GM21717 (cell line): ENCODE measurements around the gene SLC6A19.
"Not testable (repeated sequence)": the region's sequence is repeated elsewhere in the genome, so short reads cannot be mapped to it uniquely, and the experiment has no call there.

Experiments
- ATAC-seq: cut with Tn5 transposase; IDR thresholded peaks from one replicate; pipeline ENCODE4 v1.9.1; 2021; ENCODE audit warnings: mild to moderate bottlenecking, moderate library complexity; ENCODE audit not compliant: unreplicated experiment

Gene SLC6A19

DNA sequence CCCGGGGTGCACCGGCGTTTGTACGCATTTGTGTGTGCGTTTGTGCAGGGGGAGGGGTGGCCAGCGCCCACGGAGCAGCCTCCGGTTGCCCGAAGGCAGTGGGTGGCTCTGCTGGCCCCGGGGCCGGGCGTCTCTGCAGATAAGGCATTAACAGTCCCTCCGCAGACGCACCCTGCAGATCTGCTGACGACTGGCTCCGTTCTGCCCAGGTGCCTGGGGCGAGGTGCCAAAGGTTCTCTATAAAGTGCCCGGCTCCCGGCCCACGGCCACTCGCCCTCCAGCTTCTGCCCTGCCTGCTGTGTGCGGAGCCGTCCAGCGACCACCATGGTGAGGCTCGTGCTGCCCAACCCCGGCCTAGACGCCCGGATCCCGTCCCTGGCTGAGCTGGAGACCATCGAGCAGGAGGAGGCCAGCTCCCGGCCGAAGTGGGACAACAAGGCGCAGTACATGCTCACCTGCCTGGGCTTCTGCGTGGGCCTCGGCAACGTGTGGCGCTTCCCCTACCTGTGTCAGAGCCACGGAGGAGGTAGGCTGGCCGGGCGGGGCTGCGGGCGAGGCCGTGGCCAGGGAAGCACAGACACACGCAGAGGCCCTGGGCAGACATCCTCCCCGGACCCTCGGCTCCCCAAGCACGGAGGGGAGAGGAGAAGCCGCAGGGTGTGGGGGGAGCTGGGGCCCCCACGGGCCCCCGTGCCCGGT lies at the start of gene SLC6A19:
SLC6A19 (plus strand) TSS at position 269 of the 699 bp plus-strand sequence; CDS start at position 325, 56 bp downstream.
- no peak for ATAC-seq

DNA sequence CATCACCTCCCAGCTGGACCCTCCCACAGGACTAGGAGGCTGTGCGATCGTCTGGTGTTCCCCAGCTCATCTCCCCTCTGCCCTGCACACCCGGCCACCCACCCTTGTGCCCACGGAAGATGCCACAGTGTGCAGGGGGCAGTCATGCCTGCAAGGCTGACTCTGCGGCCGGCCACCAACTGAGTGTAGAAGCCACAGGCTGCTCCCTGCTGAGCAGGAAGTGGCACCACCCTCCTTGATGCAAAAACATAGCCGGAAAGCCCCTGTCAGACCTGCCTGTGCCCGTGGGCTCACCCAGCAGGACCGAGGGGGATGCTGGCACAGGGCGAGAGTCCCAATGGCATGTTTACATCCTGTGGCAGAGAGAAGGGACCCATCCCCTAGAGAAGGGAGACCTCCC lies 49.2 kb upstream of the SLC6A19 start:
- ATAC-seq, result no peak

DNA sequence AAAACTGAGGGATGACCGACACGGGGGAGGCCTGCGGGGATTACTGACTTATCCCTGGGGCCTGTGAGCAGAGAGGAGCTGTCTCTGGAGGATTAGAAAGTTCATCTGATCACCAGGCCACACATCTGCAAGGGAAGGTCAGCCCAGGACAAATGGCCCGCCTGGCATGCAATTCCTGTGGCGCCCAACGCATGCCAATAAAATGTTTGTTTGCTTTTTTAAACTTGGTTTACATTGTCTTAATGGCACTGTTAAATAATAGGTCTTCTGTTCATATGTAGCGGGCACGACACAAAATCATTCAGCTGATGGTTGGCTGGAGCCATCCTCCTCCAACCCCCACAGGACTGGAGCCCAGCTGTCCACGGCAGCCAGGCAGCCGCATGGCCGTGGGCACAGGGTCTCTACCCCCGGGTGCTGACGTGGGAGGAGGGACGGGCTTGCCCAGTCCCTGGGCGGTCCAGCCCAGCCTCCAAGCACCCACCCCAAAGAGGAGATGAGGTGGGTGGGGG lies 48.6 kb upstream of the SLC6A19 start:
- ATAC-seq, result no peak

DNA sequence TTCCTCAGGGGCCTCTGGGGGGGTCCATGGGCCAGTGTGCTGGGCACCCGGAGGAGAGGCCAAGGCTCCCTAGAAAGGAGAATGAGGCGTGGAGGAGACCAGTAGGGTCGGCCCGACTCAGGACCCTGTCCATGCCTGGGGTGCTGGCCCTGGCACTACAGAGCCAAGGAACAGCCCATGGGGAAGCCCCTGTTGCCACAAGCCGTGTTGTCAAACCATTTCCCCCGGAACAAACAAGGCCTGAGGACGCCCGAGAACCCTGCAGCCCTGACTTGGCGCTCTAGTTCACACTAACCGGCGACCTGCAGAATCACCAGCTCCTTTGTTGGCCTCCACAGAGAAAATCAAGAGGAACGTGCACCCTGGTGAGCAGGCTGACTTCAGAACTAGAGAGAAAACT lies 48.0 kb upstream of the SLC6A19 start:
- ATAC-seq, result no peak

DNA sequence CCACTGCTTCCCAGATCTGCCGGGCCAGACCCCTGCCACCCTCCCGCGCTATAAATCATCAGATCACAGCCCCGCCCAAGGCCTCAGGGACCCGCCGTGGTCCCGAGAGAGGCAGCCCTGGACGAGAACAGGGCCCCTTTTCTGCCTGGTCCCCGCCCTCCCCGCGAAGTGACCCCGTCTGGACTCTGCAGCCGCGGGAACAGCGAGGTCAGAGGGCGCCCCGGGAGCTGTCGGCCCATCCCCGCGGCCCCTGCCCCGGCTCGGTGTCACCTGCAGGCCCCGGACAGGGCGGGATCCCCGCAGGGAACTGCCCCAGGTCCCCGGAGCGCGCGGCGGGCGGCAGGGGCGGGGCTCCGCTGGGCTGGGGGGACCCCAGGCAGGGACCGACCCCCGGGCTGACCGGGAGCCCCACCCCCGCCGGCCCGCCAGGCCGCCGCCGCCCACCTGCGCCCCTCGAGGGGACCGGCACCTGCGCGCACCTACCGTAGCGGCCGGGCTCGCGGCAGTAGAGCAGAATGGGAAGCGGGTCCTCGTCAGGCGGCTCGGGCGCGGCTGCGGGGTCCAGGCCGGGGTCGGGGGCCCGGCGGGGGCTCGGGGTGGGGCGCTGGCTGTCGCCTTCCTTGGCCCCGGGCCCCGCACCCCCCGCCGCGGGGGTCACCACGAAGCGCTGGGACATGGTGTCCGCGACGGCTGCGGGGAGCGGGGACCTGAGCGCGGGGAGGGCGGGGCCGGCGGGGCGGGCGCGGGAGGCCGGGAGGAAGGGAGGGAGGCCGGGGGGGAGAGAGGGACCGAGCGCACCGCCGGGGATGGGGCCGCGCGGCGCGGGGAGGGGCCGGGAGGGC lies 46.0 kb upstream of the SLC6A19 start:
- no peak for ATAC-seq

DNA sequence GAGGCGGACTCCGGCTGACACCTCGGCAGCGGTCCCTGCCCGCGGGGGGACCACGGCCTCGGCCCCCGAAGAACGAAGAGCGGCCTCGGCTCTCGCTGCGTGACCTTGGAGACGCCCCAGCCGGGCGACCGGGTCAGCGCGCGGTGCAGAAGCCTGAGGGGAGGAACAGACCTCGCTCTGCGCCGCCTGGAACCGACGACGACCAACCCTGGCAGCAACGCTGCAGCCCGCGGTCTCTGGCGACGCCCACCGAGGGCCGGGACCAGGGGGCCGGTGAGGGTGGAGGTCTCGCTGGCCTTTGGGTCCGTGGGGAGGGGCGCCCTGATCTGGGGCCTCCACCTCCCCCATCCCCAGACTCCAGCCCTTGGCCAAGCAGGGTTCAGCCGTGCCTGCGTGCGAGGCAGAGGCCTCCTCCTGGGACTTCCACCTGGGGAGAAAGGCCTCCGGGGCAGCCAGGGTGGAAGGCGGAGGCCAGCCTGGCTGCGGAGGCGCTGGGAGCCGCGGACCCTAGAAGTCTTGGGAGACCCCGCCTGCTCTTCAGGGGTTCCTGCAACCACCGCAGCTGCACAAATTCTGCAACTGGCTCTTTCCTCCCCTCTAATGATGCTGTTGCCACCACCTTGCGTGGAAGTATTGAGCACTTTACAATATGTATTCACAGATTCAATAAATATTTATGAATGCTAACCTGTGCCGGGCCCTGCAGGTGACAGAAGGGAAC lies 45.2 kb upstream of the SLC6A19 start:
- ATAC-seq, result no peak

DNA sequence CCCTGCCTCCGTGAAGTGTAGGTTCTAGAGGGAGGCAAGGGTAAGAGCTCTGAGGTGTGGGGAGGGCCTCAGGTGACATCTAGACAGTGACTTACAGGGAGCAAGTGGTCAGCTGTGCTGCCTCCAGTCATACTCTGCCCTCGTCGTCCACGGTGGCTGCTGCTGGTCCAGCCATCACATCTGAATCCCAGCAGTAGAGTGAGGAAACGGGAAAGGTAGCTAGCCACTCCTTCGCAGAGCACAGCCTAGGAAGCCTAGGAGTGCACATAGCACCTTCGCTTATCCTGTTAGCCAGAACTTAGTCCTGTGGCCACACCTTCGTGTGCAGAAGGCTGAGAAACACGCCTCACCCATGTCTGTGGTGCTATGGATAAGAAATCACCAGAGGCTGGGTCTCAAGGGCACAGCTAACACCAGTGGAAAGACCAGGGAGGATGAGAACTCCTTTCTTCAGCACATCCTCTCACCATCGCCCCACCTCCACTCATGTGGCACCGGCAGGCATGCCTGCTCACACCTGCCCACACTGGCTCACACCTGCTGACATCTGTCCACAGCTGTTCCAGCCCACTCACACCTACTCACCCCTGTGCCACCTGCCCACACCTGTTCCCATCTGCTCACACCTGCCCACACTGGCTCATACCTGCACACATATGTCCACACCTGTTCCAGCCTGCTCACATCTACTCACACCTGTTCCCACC lies 44.5 kb upstream of the SLC6A19 start:
- ATAC-seq, result no peak

DNA sequence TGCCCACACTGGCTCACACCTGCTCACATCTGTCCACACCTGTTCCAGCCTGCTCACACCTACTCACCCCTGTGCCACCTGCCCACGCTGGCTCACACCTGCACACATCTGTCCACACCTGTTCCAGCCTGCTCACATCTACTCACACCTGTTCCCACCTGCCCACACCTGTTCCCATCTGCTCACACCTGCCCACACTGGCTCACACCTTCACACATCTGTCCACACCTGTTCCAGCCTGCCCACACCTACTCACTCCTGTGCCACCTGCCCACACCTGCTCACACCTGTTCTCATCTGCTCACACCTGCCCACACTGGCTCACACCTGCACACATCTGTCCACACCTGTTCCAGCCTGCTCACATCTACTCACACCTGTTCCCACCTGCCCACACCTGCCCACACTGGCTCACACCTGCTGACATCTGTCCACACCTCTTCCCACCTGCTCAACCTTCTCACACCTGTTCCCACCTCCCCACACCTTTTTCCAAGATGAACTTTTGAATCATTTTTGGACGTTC lies 43.9 kb upstream of the SLC6A19 start:
- ATAC-seq, result not testable (repeated sequence)

DNA sequence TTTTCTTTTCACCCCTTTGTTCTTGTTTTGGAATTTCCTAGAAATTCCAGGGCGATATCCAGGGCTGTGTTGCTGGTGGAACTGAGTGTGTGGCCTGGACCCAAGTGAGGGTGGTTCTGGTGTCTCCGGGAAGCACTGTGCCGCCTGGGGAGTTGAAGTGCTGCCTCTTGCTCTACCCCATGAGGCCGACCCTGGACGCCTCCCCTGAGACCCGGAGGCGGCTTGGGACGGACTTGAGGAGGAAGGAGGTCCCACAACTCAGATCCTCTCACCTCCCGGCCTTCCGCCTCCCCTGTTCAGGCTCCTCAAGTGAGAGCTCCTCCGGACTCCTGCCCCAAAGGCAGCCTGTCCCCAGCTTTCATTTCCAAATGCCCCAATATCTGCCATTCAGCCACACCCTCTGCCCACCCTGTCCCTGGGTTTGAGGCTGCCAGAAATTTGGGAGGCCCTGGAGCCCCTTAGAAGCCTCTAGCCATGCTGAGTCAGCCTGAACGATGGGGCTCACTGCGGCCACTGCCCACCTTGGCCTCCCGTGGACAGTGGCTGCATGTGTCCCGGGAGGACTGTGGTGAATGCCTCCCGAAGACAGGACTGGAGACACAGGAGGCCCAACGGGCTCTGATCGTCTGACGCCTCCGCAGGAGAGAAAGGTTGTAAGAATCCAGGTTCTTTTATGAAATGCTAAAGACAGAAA lies 42.6 kb upstream of the SLC6A19 start:
- ATAC-seq, result no peak

DNA sequence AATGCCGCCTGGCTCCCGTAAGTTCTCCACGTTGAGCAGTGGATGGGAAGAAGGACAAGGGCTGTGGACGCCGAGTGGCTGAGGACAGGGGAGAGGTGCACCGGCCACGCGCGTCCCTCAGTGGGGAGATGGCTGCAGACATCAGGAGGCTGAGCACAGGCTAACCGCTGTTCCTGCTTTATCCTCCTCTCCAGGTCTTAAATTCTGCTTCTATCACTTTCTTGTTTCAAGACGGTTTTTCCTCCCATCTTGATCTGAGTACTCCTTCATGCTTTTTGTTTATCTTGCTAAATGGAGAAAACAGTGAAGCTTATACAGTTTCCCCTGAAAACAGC lies 42.1 kb upstream of the SLC6A19 start:
- no peak for ATAC-seq

DNA sequence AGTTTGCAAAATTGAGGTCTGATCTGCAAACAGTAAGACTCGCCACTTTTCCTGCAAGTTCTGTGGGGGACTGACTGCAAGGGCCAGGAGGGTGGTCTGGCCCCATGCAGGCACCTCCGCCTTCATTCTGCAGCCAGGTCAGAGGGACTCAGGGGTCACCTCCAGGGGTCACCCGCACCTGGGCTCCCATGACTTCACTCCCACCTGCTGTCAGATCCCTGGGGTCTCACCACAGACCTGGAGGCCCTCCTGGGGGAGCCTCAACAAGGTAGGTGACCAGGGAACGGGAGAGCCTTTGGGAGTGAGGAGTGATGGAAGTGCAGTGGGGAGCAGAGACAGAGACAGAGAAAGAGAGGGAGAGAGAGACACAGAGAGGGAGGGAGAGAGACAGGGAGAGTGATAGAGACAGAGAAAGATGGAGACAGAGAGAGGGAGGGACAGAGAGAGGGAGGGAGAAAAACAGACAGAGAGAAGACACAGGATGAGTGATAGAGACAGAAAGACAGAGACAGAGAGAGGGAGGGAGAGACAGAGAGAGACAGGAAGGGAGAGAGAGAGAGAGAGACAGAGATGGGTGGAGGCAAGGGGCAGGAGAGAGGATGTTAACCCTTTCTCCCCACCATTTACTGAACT lies 41.5 kb upstream of the SLC6A19 start:
- ATAC-seq, result no peak

DNA sequence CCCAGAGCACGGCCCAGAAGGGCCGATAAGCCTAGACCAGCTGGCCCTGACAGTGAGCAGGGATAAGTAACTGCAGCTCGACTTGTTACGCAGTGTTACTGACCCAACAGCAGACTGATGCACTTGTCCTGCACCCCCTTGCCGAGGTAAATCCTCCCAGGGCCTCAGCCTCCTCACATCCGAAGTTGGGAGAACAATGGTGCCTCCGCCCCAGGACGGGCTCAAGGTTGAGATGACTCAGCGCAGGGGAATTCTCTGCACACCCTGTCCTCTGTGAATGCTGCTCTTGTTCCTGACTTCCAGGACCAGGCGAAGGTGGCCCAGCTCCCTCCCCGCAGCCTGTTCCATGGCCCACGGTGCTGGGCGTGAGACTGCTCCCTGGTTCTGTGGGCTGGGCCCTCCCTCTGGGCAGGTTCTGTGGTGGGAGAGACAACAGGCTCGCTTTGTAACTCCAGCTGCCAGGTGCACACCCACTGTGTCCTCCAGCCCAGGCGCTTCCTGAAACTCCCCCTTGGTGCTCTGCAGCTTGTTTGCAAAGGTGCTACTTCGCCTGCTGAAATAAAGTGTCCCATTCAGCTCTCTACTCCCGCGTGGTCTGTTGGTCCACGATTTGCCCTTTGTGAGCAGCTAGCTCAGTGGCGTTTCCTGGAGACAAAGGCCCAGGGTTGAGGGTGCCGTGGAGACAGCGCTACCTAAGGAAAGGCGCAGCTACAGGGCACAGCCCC lies 40.1 kb upstream of the SLC6A19 start:
- no peak for ATAC-seq

DNA sequence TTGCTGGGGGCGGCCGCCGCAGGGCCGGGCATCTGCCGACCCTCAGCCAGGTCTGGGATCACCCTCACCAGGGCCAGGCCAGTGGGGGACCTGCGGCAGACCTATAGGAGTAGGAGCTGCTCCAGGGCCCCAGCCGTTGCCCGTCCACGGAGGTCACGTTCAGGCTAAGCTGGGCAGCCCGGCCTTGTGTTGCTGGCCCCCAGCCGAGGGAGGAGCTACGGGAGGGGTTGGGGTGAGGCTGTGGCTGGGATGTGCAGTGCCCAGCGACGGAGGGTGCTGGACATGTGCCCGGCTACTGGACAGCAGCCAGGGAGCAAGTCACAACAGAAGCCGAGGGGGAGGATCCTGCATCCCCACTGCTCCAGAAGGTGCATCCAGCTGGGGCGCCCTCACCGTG lies 39.6 kb upstream of the SLC6A19 start:
- no peak for ATAC-seq

DNA sequence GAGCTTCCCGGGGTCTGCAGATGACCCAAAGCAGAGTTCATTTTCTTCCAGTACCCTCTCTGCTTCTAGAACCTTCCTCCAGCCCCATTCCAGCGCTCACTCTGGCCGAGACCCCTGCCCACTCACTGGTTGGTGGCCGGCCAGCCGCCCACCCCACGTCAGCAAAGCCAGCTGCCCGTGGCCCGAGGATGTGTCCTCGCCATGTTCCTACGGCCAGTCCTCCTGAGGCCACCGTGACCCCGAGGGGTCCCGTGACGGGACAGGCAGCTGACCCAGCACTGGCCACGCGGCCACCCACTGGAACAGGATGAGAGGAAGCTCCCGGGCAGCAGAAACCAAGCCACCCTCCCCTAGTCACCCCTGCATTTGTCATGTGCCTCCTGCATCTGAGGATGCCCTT lies 39.1 kb upstream of the SLC6A19 start:
- no peak for ATAC-seq

DNA sequence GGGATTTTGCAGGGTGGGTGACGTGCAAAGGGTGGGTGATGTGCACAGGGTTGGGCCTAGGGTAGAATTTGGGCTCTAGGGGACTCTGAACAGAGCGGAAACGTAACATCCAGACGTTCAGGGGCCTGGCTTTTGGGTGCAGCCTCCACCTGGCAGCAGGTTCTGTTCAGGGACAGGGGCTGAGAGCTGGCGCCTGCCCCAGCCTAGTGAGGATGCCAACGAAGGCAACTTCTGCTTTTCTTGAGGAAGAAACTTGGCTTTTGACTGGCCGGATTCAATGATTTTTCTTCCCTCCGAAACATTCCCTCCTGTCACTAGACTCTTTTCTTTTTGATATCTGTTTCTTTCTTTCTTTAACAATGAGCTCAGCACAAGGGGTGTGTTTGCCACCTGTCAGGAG lies 38.6 kb upstream of the SLC6A19 start:
- no peak for ATAC-seq

DNA sequence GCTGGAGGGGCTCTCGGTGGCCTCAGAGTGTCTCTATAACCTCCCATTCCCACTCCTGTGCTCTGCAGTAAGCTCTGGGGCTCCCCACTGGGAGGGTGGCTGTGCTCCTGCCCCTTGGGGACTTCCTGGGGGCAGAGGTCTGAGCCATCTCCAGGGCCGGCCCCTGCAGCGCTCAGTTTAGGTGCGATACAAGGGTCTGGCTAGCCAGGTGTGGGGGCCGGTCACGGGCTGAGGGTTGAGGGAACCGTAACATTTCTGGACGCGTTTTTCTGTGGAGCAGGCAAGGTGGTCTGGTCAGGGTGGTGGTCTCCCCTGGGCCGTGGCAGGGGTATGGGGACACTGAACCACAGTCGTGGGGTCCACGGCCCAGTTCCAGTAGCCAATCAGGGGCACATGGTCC lies 38.0 kb upstream of the SLC6A19 start:
- ATAC-seq, result no peak

DNA sequence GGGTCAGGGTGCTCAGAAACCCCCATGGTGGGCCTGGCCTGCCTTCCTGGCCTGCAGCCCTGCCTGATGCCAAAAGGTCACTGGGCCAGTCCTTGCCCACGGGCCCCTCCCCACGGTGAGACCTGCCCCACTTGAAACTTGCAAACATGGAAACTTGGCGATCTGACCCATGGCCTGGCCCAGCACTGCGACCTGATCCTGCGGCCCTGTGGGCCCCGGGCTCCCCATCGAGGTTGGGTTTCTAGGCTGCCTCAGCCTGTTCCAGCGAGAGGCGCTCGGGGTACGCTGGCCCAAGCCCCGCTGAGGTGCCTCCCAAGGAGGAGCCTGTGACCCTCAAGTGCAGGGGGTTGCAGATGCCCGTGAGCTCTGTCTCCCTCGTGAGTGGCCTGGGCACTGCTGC lies 37.5 kb upstream of the SLC6A19 start:
- ATAC-seq, result no peak

DNA sequence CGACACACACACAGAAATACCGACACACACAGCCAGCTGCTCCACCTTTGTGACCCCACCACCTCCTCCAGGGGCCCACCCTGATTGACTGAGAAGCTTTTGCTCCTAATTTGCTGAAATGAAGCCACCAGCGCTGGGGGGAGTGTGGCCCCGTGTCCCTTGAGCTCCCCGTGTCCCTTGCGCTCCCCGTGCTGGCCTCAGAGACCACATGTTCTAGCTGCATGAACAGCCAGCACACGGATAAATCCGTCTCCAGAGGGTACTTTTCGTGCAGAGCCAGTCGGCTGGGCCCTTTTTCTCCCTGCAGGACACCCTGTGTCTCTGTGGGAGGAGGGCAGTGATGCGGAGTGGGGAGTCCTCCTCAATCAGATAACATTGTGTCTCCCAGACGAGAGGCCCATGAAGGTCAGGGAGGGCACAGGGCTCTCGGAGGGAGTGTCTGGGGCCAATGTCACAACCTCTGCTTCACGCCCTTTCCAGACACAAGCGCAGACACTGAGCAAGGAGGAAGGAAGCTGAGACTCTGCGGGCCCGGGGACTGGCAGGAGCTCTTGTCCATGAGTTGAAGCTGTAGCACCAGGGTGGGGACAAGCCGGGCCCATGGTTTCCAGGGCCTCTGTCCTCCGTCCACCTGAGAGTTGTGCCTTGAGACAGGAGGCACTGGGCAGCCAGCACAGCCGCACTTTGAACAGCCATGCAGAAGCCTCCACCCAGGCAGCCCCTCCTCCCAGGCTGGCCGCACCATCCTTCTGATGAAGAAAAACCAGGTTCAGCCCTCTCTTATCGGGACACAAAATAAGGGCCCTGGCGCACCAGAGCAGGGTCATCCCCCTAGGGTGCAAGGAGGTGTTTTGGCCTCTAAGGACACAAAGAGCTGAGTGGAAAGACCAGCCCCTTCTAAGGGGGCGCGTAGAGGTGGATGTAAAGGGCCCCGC lies 36.4 kb upstream of the SLC6A19 start:
- no peak for ATAC-seq
